HCT116 (cell line): ENCODE measurements around the gene MPV17L2. TPM values are rescaled to one million over a fixed set of nuclear protein-coding genes. Genes with fewer than 3 reads are reported as not detected.
A peak's percentile ranks its signal among the peaks of the same experiment; 100 is the strongest.

Experiments
- ATAC-seq: fragments of 200-7000 bp; cut with Tn5 transposase; 2 replicates; pipeline ENCODE4 v1.9.1; 2020; ENCODE audit warnings: mild to moderate bottlenecking, moderate library complexity
- BruUV-seq: library from RNA; stranded (reverse); fragments of 400-500 nt; replicated peaks from 2 replicates; lab custom pipeline; 2021; lab: Mats Ljungman, UMichigan
- CTCF ChIA-PET: fragments of 300-600 bp; sonication (Branson Sonifier 250); formaldehyde crosslinking; loops from one replicate; lab custom pipeline; 2021; ENCODE audit warnings: antibody characterized with exemption; lab: Charles Lee
- POLR2A ChIA-PET: fragments of 300-600, 350-600 bp; sonication (Branson Sonifier 250); formaldehyde crosslinking; loops from one replicate; lab custom pipeline; 2021; ENCODE audit warnings: antibody characterized with exemption; lab: Charles Lee
- RAD21 ChIA-PET, 2 experiments: fragments of 300-600 bp; sonication (Branson Sonifier 250); formaldehyde crosslinking; loops; one replicate each; lab custom pipeline; 2023; ENCODE audit warnings: low total read pairs in 2 of 2; ENCODE audit not compliant: uncharacterized antibody in 2 of 2, unreplicated experiment in 2 of 2, low non-redundant PET in 1 of 2; lab: Charles Lee
- DNase-seq: peaks from one replicate; pipeline ENCODE4 v3.0.0-alpha.2; 2010; ENCODE audit warnings: low read depth, low spot score
- H2AFZ ChIP-seq: fragments of 200-600 bp; shearing (Covaris generic), sonication (generic); 2 replicates; pipeline ENCODE4 v1.6.1; 2017; ENCODE audit warnings: low read depth, mixed run types, mixed read lengths, antibody characterized with exemption, low read length; ENCODE audit not compliant: poor library complexity, severe bottlenecking
- H3K27ac ChIP-seq: 2 replicates; pipeline ENCODE4 v1.5.1; 2012; ENCODE audit warnings: low read depth, low read length
- H3K27me3 ChIP-seq: fragments of 200-600 bp; sonication (generic); 2 replicates; pipeline ENCODE4 v1.6.1; 2016; ENCODE audit warnings: mixed run types, low read length, mixed read lengths; ENCODE audit not compliant: insufficient read depth
- H3K36me3 ChIP-seq, 2 experiments: fragments of 200-500 bp in 1 of 2; fragments of 200-600 bp in 1 of 2; sonication (Bioruptor generic) in 1 of 2; sonication (generic) in 1 of 2; 2 replicates each; pipeline versions ENCODE4 v1.5.1 to v1.6.1; 2014 to 2016; ENCODE audit warnings: low read length in 2 of 2, inconsistent platforms in 1 of 2, mixed read lengths in 1 of 2, mixed run types in 1 of 2; ENCODE audit not compliant: insufficient read depth in 2 of 2, control insufficient read depth in 1 of 2
- H3K4me1 ChIP-seq, 2 experiments: fragments of 200-600 bp in 1 of 2; sonication (generic) in 1 of 2; 2 replicates each; pipeline versions ENCODE4 v1.5.1 to v1.6.1; 2012 to 2017; ENCODE audit warnings: low read length in 2 of 2, inconsistent platforms in 1 of 2, mild to moderate bottlenecking in 1 of 2, mixed read lengths in 1 of 2, mixed run types in 1 of 2, moderate library complexity in 1 of 2; ENCODE audit not compliant: insufficient read depth in 2 of 2, control insufficient read depth in 1 of 2
- H3K4me2 ChIP-seq: fragments of 200-600 bp; sonication (generic); 2 replicates; pipeline ENCODE4 v1.6.1; 2017; ENCODE audit warnings: mixed run types, low read length, mixed read lengths
- H3K4me3 ChIP-seq, 2 experiments: fragments of 200-600 bp in 1 of 2; sonication (generic) in 1 of 2; replicated peaks in 1 of 2; 2 replicates each; pipeline ENCODE4 v1.5.1; 2011 to 2016; ENCODE audit warnings: low read length in 2 of 2, control low read depth in 1 of 2, low read depth in 1 of 2, mild to moderate bottlenecking in 1 of 2, mixed read lengths in 1 of 2, mixed run types in 1 of 2
- H3K79me2 ChIP-seq: fragments of 200-600 bp; sonication (generic); 2 replicates; pipeline ENCODE4 v1.6.1; 2017; ENCODE audit warnings: mild to moderate bottlenecking, mixed run types, low read length, moderate library complexity, mixed read lengths; ENCODE audit not compliant: insufficient read depth
- H3K9ac ChIP-seq: fragments of 200-600 bp; sonication (generic); 2 replicates; pipeline ENCODE4 v1.6.1; 2016; ENCODE audit warnings: low read length, mixed read lengths
- H3K9me2 ChIP-seq: fragments of 200-600 bp; sonication (generic), shearing (Covaris generic); 2 replicates; pipeline ENCODE4 v1.6.1; 2017; ENCODE audit warnings: mixed run types, mild to moderate bottlenecking, moderate library complexity; ENCODE audit not compliant: insufficient read depth
- H3K9me3 ChIP-seq, 2 experiments: fragments of 200-500 bp in 1 of 2; fragments of 200-600 bp in 1 of 2; sonication (Bioruptor generic) in 1 of 2; sonication (generic) in 1 of 2; 2 replicates each; pipeline ENCODE4 v1.6.1; 2014 to 2017; ENCODE audit warnings: low read length in 2 of 2, mixed read lengths in 2 of 2, inconsistent platforms in 1 of 2, low read depth in 1 of 2, mild to moderate bottlenecking in 1 of 2, mixed run types in 1 of 2, moderate library complexity in 1 of 2; ENCODE audit not compliant: control insufficient read depth in 1 of 2, insufficient read depth in 1 of 2
- H4K20me1 ChIP-seq: fragments of 200-600 bp; sonication (generic), shearing (Covaris generic); 2 replicates; pipeline ENCODE4 v1.6.1; 2017; ENCODE audit warnings: mixed run types, mild to moderate bottlenecking, moderate library complexity; ENCODE audit not compliant: insufficient read depth
- CTCF ChIP-seq, 3 experiments: fragments of 200-600 bp in 1 of 3; sonication (generic) in 1 of 3; IDR thresholded peaks in 2 of 3; conservative IDR thresholded peaks in 1 of 3; 2 replicates each; pipeline ENCODE4 v1.5.1; 2012 to 2017; ENCODE audit warnings: low read depth in 2 of 3, low read length in 2 of 3, antibody characterized with exemption in 1 of 3, borderline replicate concordance in 1 of 3, control low read depth in 1 of 3, mild to moderate bottlenecking in 1 of 3, mixed read lengths in 1 of 3, mixed run types in 1 of 3, moderate library complexity in 1 of 3; ENCODE audit not compliant: insufficient read depth in 1 of 3
- REST ChIP-seq: IDR thresholded peaks from 2 replicates; pipeline ENCODE4 v1.6.1; 2012; ENCODE audit warnings: low read depth
- YY1 ChIP-seq: IDR thresholded peaks from 2 replicates; pipeline ENCODE4 v1.6.1; 2011; ENCODE audit warnings: low read length, low read depth, moderate library complexity, mild to moderate bottlenecking; ENCODE audit not compliant: insufficient replicate concordance; ENCODE audit errors: extremely low read depth
- intact Hi-C: fragments of 100-400 bp; cut with micrococcal nuclease; formaldehyde crosslinking; loops from 2 replicates; pipeline ENCODE4 v1.10.0; 2022
- total RNA-seq: library from RNA; stranded (reverse); gene quantifications from one replicate; pipeline ENCODE4 v1.2.1, GENCODE V29; 2021; ENCODE audit not compliant: unreplicated experiment
- TF ChIP-seq, protein P1 (sequence below): IDR thresholded peaks from 2 replicates; pipeline ENCODE4 v1.6.1; 2012

MPV17L2 gene
- total RNA-seq, 1 experiment from 2014 or later, result 18.7 TPM

DNA sequence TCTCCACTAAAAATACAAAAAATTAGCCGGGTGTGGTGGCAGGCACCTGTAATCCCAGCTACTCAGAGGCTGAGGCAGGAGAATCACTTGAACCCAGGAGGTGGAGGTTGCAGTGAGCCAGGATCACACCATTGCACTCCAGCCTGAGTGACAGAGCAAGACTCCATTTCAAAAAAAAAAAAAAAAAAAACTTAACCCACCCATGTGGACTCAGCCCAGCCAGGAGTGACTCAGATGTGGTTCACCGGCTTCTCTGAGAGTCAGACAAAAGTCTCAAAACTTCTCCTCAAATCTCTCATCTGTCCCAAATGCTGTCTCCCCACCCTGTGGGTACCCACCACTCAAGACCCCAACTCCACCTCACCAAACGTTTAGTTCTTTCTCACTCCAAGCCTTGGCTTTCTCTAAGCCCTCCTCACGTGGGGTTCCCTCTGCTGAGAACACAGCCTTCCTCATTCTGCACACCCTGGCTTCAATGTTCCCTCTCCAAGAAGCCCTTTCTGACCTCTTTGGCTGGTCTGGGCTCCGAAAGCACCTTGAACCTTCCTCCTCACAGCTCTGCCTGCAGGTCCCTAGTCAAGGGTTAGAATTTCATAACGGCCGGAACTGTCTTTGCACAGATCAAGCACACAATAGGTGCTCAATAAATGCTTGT is 21.9 kb downstream of the MPV17L2 start:
- Histone ChIP-seq H2AFZ (no peak overlapping the region), H3K4me2 (peak overlapping the region; percentile 34), H3K4me1 (peaks cover 6 to 16% of the 10 kb centered on the region in 2 experiments; a peak in 3 of 4 replicates), H3K36me3 (no peaks in the 10 kb centered on the region), H3K79me2 (no peaks in the 10 kb centered on the region), H3K27me3 (no peaks in the 10 kb centered on the region), H4K20me1 (no peaks in the 10 kb centered on the region), H3K9me2 (no peaks in the 10 kb centered on the region), H3K9me3 (no peaks in the 10 kb centered on the region), H3K27ac (no peak overlapping the region), H3K9ac (no peak overlapping the region), H3K4me3 (no peak overlapping the region)
- CTCF ChIA-PET, result interaction anchor here (1.3 kb wide), 1 partner anchor 9 kb away, joined by 3 read pairs; no protein-coding TSS in a partner anchor
- ATAC-seq (peak; percentile 56; the same call in 1 of the 2 replicates), DNase-seq (no peak)
- POLR2A ChIA-PET, result no interaction called here
- no TSS peak for BruUV-seq
- no peak for TF ChIP-seq CTCF (IDR thresholded peaks at IDR 0.05 in 2 of 3, conservative IDR thresholded peaks at IDR 0.05 in 1 of 3; ENCODE audit: borderline replicate concordance in 1 of 3, insufficient read depth in 1 of 3, low read depth in 2 of 3, low read length in 2 of 3)
- intact Hi-C loops, result loop anchor here (2.0 kb wide), 1 partner anchor 196 kb away; no protein-coding TSS in a partner anchor
- RAD21 ChIA-PET, result interaction anchor here in 1 of 2 experiments (0.6 kb wide), 1 partner anchor 24 kb away, joined by 4 read pairs; no protein-coding TSS in a partner anchor

DNA sequence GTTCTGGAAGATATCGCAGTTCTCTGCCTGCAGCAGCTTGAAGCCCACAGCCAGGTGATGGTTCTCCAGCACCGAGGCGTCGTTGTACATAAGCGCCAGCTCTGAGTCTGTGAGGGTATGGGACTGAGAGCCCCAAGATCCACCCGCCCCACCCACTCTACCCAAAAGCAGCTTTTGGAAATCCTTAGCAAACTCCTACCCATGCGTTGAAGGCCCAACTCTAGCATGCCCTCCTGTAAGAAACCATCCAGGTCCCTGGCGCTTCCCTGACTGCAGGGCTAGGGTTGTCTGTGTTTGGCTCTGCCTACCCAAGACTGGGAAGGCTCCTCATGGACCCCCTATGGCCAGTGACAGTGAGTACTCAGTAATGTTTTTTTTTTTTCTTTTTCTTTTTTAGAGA is 23.8 kb downstream of the MPV17L2 start:
- ChIA-PET RAD21 (interaction anchor here in 1 of 2 experiments (0.7 kb wide), 1 partner anchor 36 kb away, joined by 4 read pairs; no protein-coding TSS in a partner anchor), POLR2A (interaction anchor here (0.5 kb wide), 1 partner anchor 30 kb away, joined by 3 read pairs; no protein-coding TSS in a partner anchor), CTCF (no interaction called here)
- intact Hi-C loops, result no loop called here
- no peaks in the 10 kb centered on the region for H4K20me1 ChIP-seq
- DNase-seq, result no peak
- BruUV-seq, result no TSS peak
- no peaks in the 10 kb centered on the region for H3K27me3 ChIP-seq
- ATAC-seq, result no peak
- H3K4me3 ChIP-seq, result no peak overlapping the region
- H2AFZ ChIP-seq, result no peak overlapping the region
- H3K9me3 ChIP-seq, result no peaks in the 10 kb centered on the region
- no peak overlapping the region for H3K27ac ChIP-seq
- peaks cover 11 to 28% of the 10 kb centered on the region in 2 experiments for H3K4me1 ChIP-seq
- TF ChIP-seq YY1 (no peak), REST (no peak), CTCF (IDR thresholded peaks at IDR 0.05 in 2 of 3, conservative IDR thresholded peaks at IDR 0.05 in 1 of 3; ENCODE audit: borderline replicate concordance in 1 of 3, insufficient read depth in 1 of 3, low read depth in 2 of 3, low read length in 2 of 3) (no peak)
- TF ChIP-seq, protein P1, sequence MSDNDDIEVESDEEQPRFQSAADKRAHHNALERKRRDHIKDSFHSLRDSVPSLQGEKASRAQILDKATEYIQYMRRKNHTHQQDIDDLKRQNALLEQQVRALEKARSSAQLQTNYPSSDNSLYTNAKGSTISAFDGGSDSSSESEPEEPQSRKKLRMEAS, result no peak
- H3K9ac ChIP-seq, result no peak overlapping the region
- no peak overlapping the region for H3K4me2 ChIP-seq
- H3K36me3 ChIP-seq, result no peaks in the 10 kb centered on the region
- no peaks in the 10 kb centered on the region for H3K79me2 ChIP-seq
- H3K9me2 ChIP-seq, result no peaks in the 10 kb centered on the region
